Sigmoid colon (tissue), 7 donors: ENCODE data around the gene PCDHB13. TPM values are rescaled to one million over a fixed set of nuclear protein-coding genes. Genes with fewer than 3 reads are reported as not detected.

Experiments used
- DNase-seq: peaks from one replicate; pipeline ENCODE4 v3.0.0-alpha.2; 2019
- H3K27ac ChIP-seq, 4 donors: fragments of 200-600 bp; sonication (generic); one replicate each; pipeline ENCODE4 v1.5.1; 2016 to 2019; ENCODE audit warnings: mild to moderate bottlenecking in 1 of 4
- H3K27me3 ChIP-seq, 3 donors: fragments of 200-600 bp; sonication (generic); one replicate each; pipeline ENCODE4 v1.5.1; 2019; ENCODE audit warnings: mild to moderate bottlenecking in 1 of 3
- H3K36me3 ChIP-seq, 4 donors: fragments of 200-600 bp; sonication (generic); one replicate each; pipeline ENCODE4 v1.5.1; 2016 to 2019
- H3K4me1 ChIP-seq, 4 donors: fragments of 200-600 bp; sonication (generic); one replicate each; pipeline ENCODE4 v1.5.1; 2017 to 2019
- H3K4me3 ChIP-seq, 4 donors: fragments of 200-600 bp; sonication (generic); one replicate each; pipeline ENCODE4 v1.5.1; 2017 to 2019; ENCODE audit warnings: mild to moderate bottlenecking in 2 of 4, moderate library complexity in 1 of 4
- H3K9me3 ChIP-seq, 4 donors: fragments of 200-600 bp in 3 of 4; sonication (generic) in 3 of 4; one replicate each; pipeline versions ENCODE4 v1.5.1 to v1.6.1; 2013 to 2019
- CTCF ChIP-seq, 4 experiments: fragments of 450-650 bp in 3 of 4; fragments of 200-600 bp in 1 of 4; IDR thresholded peaks; one replicate each; pipeline ENCODE4 v1.5.1; 2016 to 2019; ENCODE audit warnings: antibody characterized with exemption in 4 of 4, mild to moderate bottlenecking in 3 of 4, moderate library complexity in 2 of 4
- EP300 ChIP-seq, 4 donors: sonication (generic); formaldehyde crosslinking; IDR thresholded peaks; one replicate each; pipeline ENCODE4 v1.6.1; 2017; ENCODE audit warnings: antibody characterized with exemption in 4 of 4
- POLR2A ChIP-seq, 2 donors: fragments of 450-650 bp; IDR thresholded peaks; one replicate each; pipeline ENCODE4 v1.6.1; 2016; ENCODE audit warnings: antibody characterized with exemption in 2 of 2, mild to moderate bottlenecking in 2 of 2, moderate library complexity in 2 of 2
- POLR2AphosphoS5 ChIP-seq, 4 donors: sonication (generic); formaldehyde crosslinking; IDR thresholded peaks; one replicate each; pipeline ENCODE4 v1.6.1; 2017; ENCODE audit warnings: antibody characterized with exemption in 4 of 4
- WGBS, 2 donors: extraction: QIAGEN DNeasy Blood & Tissue Kit; methylation state at CpG; one replicate each; pipeline ENCODE4 v1.1.7; 2013; 5-methylcytosine and 5-hydroxymethylcytosine counted together
- intact Hi-C: fragments of 100-400 bp; cut with DNase I; formaldehyde crosslinking; loops from one replicate; pipeline ENCODE4 v1.15.1; 2023
- polyA plus RNA-seq, 3 donors: library from polyadenylated mRNA; stranded (reverse); fragments of 200-250 nt; gene quantifications; one replicate each; pipeline ENCODE4 v1.2.3, GENCODE V29; 2013
- total RNA-seq, 4 donors: library from RNA; depleted of rRNA; stranded (reverse); fragments of >200 nt; gene quantifications; one replicate each; pipeline ENCODE4 v1.1.0, GENCODE V29; 2016
- donor health status: healthy with polysubstance abuse.
- donor health status: Bipolar disorder and iron deficiency.
- donor health status: healthy.

The PCDHB13 gene
- total and polyA plus RNA-seq, 7 donors = 0.23 to 7.8 (median 4.5) TPM; not detected in 1

- Histone ChIP-seq H3K4me3 (no peak overlapping the region), H3K27ac (no peak overlapping the region), H3K9me3 (peaks cover 43 to 95% (median 61%) of the 10 kb centered on the region in 4 donors), H3K4me1 (no peaks in the 10 kb centered on the region), H3K36me3 (peaks cover 0 to 10% (median 0%) of the 10 kb centered on the region in 4 donors), H3K27me3 (no peaks in the 10 kb centered on the region)
- DNase-seq = no peak
- intact Hi-C loops = no loop called here
- TF ChIP-seq POLR2AphosphoS5 (IDR thresholded peaks at IDR 0.05) (no peak), EP300 (IDR thresholded peaks at IDR 0.05) (no peak), CTCF (IDR thresholded peaks at IDR 0.05) (no peak), POLR2A (IDR thresholded peaks at IDR 0.05) (no peak)
Measured at GRCh38 chr5:141250576-141250975, 36.9 kb downstream of the PCDHB13 start.

- H3K27ac ChIP-seq = no peak overlapping the region
- intact Hi-C loops = no loop called here
- H3K36me3 ChIP-seq = peaks cover 0 to 14% (median 0%) of the 10 kb centered on the region in 4 donors
- DNase-seq = no peak
- peaks cover 58 to 99% (median 74%) of the 10 kb centered on the region in 4 donors for H3K9me3 ChIP-seq
- H3K4me3 ChIP-seq = no peak overlapping the region
- H3K4me1 ChIP-seq = no peaks in the 10 kb centered on the region
- no peak for TF ChIP-seq EP300 (IDR thresholded peaks at IDR 0.05)
- TF ChIP-seq POLR2A (IDR thresholded peaks at IDR 0.05) = no peak
- no peak for TF ChIP-seq POLR2AphosphoS5 (IDR thresholded peaks at IDR 0.05)
- no peak for TF ChIP-seq CTCF (IDR thresholded peaks at IDR 0.05)
- H3K27me3 ChIP-seq = no peaks in the 10 kb centered on the region
Measured at GRCh38 chr5:141258464-141258863, 44.7 kb downstream of the PCDHB13 start.

GRCh38 chr5:141258948-141259347, 45.2 kb downstream of the PCDHB13 start:
- Histone ChIP-seq H3K27me3 (no peaks in the 10 kb centered on the region), H3K27ac (no peak overlapping the region), H3K9me3 (peaks cover 57 to 99% (median 76%) of the 10 kb centered on the region in 4 donors), H3K4me3 (no peak overlapping the region), H3K4me1 (no peaks in the 10 kb centered on the region), H3K36me3 (peaks cover 0 to 14% (median 0%) of the 10 kb centered on the region in 4 donors)
- TF ChIP-seq POLR2A (IDR thresholded peaks at IDR 0.05) (no peak), EP300 (IDR thresholded peaks at IDR 0.05) (no peak), CTCF (IDR thresholded peaks at IDR 0.05) (no peak), POLR2AphosphoS5 (IDR thresholded peaks at IDR 0.05) (no peak)
- intact Hi-C loops = no loop called here
- no peak for DNase-seq

- no peaks in the 10 kb centered on the region for H3K4me1 ChIP-seq
- WGBS, 2 donors = 65 to 72% methylated on average over 5 of the region's 5 CpGs
- H3K36me3 ChIP-seq = peaks cover 0 to 14% (median 0%) of the 10 kb centered on the region in 4 donors
- peaks cover 65 to 99% (median 83%) of the 10 kb centered on the region in 4 donors for H3K9me3 ChIP-seq
- no peak overlapping the region for H3K27ac ChIP-seq
- H3K4me3 ChIP-seq = no peak overlapping the region
- no peaks in the 10 kb centered on the region for H3K27me3 ChIP-seq
- TF ChIP-seq EP300 (IDR thresholded peaks at IDR 0.05) (no peak), POLR2AphosphoS5 (IDR thresholded peaks at IDR 0.05) (no peak), POLR2A (IDR thresholded peaks at IDR 0.05) (no peak), CTCF (IDR thresholded peaks at IDR 0.05) (no peak)
- intact Hi-C loops = no loop called here
- DNase-seq = no peak
Measured at GRCh38 chr5:141260458-141261237, 46.9 kb downstream of the PCDHB13 start.

- TF ChIP-seq POLR2A (IDR thresholded peaks at IDR 0.05) = no peak
- TF ChIP-seq CTCF (IDR thresholded peaks at IDR 0.05) = no peak
- TF ChIP-seq POLR2AphosphoS5 (IDR thresholded peaks at IDR 0.05) = no peak
- TF ChIP-seq EP300 (IDR thresholded peaks at IDR 0.05) = no peak
- no peak for DNase-seq
- Histone ChIP-seq H3K27ac (no peak overlapping the region), H3K4me1 (no peaks in the 10 kb centered on the region), H3K36me3 (peaks cover 0 to 14% (median 0%) of the 10 kb centered on the region in 4 donors), H3K4me3 (no peak overlapping the region), H3K27me3 (no peaks in the 10 kb centered on the region), H3K9me3 (peaks cover 69 to 99% (median 86%) of the 10 kb centered on the region in 4 donors)
- intact Hi-C loops = no loop called here
- 40 to 77% methylated on average over 1 of the region's 1 CpG for WGBS, 2 donors
Measured at GRCh38 chr5:141261238-141261546, 47.5 kb downstream of the PCDHB13 start.
